Left ventricle myocardium inferior (tissue), 1 donor: ENCODE results near the gene ZNF777. TPM values are rescaled to one million over a fixed set of nuclear protein-coding genes. Genes with fewer than 3 reads are reported as not detected.
A peak's percentile ranks its signal among the peaks of the same experiment; 100 is the strongest.

Source experiments
- DNase-seq: peaks from one replicate; pipeline ENCODE4 v3.0.0-alpha.2; 2020
- H3K27ac ChIP-seq: fragments of 200-600 bp; replicated peaks from 2 replicates; pipeline ENCODE4 v1.8.0; 2021
- H3K27me3 ChIP-seq: fragments of 200-600 bp; 2 replicates; pipeline ENCODE4 v1.8.0; 2021; ENCODE audit warnings: low read depth
- H3K36me3 ChIP-seq: fragments of 200-600 bp; 2 replicates; pipeline ENCODE4 v1.8.0; 2021
- H3K4me1 ChIP-seq: fragments of 200-600 bp; 2 replicates; pipeline ENCODE4 v1.8.0; 2021
- H3K4me3 ChIP-seq: fragments of 200-600 bp; 2 replicates; pipeline ENCODE4 v1.8.0; 2021; ENCODE audit warnings: mild to moderate bottlenecking, moderate library complexity
- H3K9me3 ChIP-seq: fragments of 200-600 bp; replicated peaks from 2 replicates; pipeline ENCODE4 v1.8.0; 2021
- CTCF ChIP-seq: fragments of 200-600 bp; IDR thresholded peaks from 2 replicates; pipeline ENCODE4 v1.8.0; 2021; ENCODE audit warnings: antibody characterized with exemption, mild to moderate bottlenecking, borderline replicate concordance
- intact Hi-C: fragments of 100-400 bp; cut with micrococcal nuclease; formaldehyde crosslinking; loops from one replicate; pipeline ENCODE4 v1.11.0; 2022
- total RNA-seq: library from RNA; stranded (reverse); fragmentation: NEBNext Ultra II Directional; extraction: Animal tissue kit (Norgen Biotek cat#: 25700); gene quantifications from one replicate; pipeline ENCODE4 v1.2.1, GENCODE V29; 2021
- donor health status: DM: no; HTN: yes; CAD: no; lungs with severe emphysema.

The ZNF777 gene
- total RNA-seq, 1 donor from 2014 or later: 7.2 TPM

GRCh38 chr7:149427893-149428292, 33.0 kb downstream of the ZNF777 start:
- TF ChIP-seq CTCF: no peak
- H3K9me3 ChIP-seq: no peaks in the 10 kb centered on the region
- H3K36me3 ChIP-seq: peaks cover 25% of the 10 kb centered on the region
- no peak for DNase-seq
- H3K4me1 ChIP-seq: peaks cover 8% of the 10 kb centered on the region
- H3K27me3 ChIP-seq: no peaks in the 10 kb centered on the region
- no peak overlapping the region for H3K4me3 ChIP-seq
- intact Hi-C loops: no loop called here
- H3K27ac ChIP-seq: no peak overlapping the region

GRCh38 chr7:149427096-149427680, 33.7 kb downstream of the ZNF777 start:
- DNase-seq: no peak
- Histone ChIP-seq H3K4me3 (no peak overlapping the region), H3K27me3 (no peaks in the 10 kb centered on the region), H3K4me1 (peaks cover 13% of the 10 kb centered on the region), H3K36me3 (peaks cover 18% of the 10 kb centered on the region), H3K9me3 (no peaks in the 10 kb centered on the region), H3K27ac (no peak overlapping the region)
- intact Hi-C loops: no loop called here
- TF ChIP-seq CTCF: no peak

- Histone ChIP-seq H3K27ac (peak overlapping the region; percentile 42), H3K4me3 (peak overlapping the region; percentile 68)
Observed at GRCh38 chr7:149423449-149424110, 37.3 kb downstream of the ZNF777 start.

GRCh38 chr7:149422914-149423301, 38.0 kb downstream of the ZNF777 start:
- Histone ChIP-seq H3K36me3 (no peaks in the 10 kb centered on the region), H3K27me3 (no peaks in the 10 kb centered on the region), H3K4me1 (peaks cover 17% of the 10 kb centered on the region), H3K9me3 (no peaks in the 10 kb centered on the region), H3K27ac (peak overlapping the region; percentile 42), H3K4me3 (peak overlapping the region; percentile 68)
- intact Hi-C loops: loop anchor here (5.0 kb wide), 1 partner anchor 74 kb away; the partner anchor contains the start of gene ZNF746
- no peak for TF ChIP-seq CTCF
- peak; percentile 40 for DNase-seq

More at GRCh38 chr7:149423449-149424110, 37.3 kb downstream of the ZNF777 start:
- intact Hi-C loops: loop anchor here (5.0 kb wide), 1 partner anchor 74 kb away; the partner anchor contains the start of gene ZNF746
- H3K27me3 ChIP-seq: no peaks in the 10 kb centered on the region
- no peaks in the 10 kb centered on the region for H3K36me3 ChIP-seq
- no peak for DNase-seq
- no peaks in the 10 kb centered on the region for H3K9me3 ChIP-seq
- peaks cover 17% of the 10 kb centered on the region for H3K4me1 ChIP-seq
- TF ChIP-seq CTCF: no peak

GRCh38 chr7:149422162-149422913, 38.5 kb downstream of the ZNF777 start:
- TF ChIP-seq CTCF: peak; percentile 68
- intact Hi-C loops: loop anchor here (5.0 kb wide), 1 partner anchor 75 kb away; the partner anchor contains the start of gene ZNF746
- H3K36me3 ChIP-seq: no peaks in the 10 kb centered on the region
- H3K4me3 ChIP-seq: peak overlapping the region; percentile 68
- H3K27me3 ChIP-seq: no peaks in the 10 kb centered on the region
- peaks cover 17% of the 10 kb centered on the region for H3K4me1 ChIP-seq
- no peaks in the 10 kb centered on the region for H3K9me3 ChIP-seq
- DNase-seq: peak; percentile 60
- peak overlapping the region; percentile 42 for H3K27ac ChIP-seq
